ENCODE data around the gene ZFY. TPM values are rescaled to one million over a fixed set of nuclear protein-coding genes. Genes with fewer than 3 reads are reported as not detected.

The ZFY gene
- total RNA-seq (10 to 100 TPM in 3 of 5 donors, under 1 TPM in 1, not detected in 1; 0.06 to 27.4 (median 24.9) TPM), total RNA-seq (0 to 71.7 (median 49.9) reads per million in 29 experiments)
- 32.1 TPM for total RNA-seq (2013)

DNA sequence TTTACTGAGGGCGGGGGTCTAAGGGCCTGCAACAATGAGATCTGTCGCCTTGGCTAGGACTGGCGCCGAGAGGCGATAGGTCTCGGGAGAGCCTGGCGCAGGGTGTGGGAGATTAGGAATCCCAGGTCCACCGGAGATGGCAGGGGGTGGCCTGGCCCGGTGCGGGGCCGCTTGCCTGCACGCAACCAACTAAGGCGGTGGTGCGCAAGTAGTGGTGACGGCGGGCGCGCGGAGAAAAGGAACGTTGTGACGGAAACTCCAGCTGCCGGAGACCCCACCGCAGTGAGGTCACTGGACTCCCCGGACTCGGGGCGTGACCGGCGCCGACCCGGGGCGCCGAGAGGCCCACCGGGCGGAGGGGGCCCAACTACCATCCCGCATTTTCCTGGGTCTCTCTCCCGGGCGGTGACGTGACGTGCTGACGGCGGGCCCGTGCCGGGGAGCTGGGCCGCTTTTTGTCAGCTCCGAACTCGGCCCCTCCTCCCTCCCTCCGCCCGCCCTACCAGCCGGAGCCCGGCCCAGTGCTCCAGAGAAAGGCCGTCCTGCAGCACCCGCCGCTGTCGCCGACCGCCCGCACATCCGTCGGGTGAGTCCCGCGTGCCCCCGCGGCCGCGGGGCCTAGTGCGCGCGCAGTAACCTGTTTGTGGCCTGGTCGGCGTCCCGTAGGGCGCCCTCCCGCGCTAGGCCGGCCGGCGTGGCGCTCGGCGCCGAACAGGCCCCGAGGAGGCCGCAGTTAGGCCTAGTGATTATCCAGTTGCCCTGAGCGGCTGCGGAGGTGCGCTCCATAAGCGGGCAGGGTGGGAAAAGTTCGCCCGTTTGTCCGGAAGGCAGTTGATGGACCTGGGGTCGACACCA, at the start of gene ZFY:
Gene ZFY (plus strand): TSS at position 521 of the 855 bp plus-strand sequence. CDS start 18,556 bp downstream, outside the sequence.
- Mint-ChIP-seq H3K9me3 (no peaks in the 10 kb centered on the region), H3K4me3 (peak within 1 kb of the TSS in 1 of 3 donors; percentile 88), H3K27ac (peak within 1 kb of the TSS in 1 of 2 donors; percentile 97), H3K27me3 (no peaks in the 10 kb centered on the region), H3K4me1 (peaks cover 0 to 41% (median 0%) of the 10 kb centered on the region in 3 donors), H3K36me3 (peaks cover 17% of the 10 kb centered on the region)
- ChIA-PET CTCF (no interaction called here), POLR2A (no interaction called here)
- H3K4me1 ChIP-seq (ENCODE audit: control insufficient read depth in 1 of 2, extremely low read depth in 1 of 2, insufficient read depth in 2 of 2, low read length in 2 of 2), result peaks cover 0 to 12% of the 10 kb centered on the region in 2 experiments
- peak in 2 of 4 experiments; percentile 58 to 64 for ATAC-seq (replicated peaks in 1 of 4)
- H3K27ac ChIP-seq (ENCODE audit: low read length), result peak within 1 kb of the TSS; percentile 100
- WGBS (ENCODE audit: insufficient coverage), result under 1% methylated on average over 55 of the region's 91 CpGs
- DNase-seq, result peak in 20 of 35 experiments; percentile 50 to 79 (median 61)
- H3K9me3 ChIP-seq, result no peaks in the 10 kb centered on the region
- H3K27me3 ChIP-seq (replicated peaks in 1 of 2; ENCODE audit: control insufficient read depth in 2 of 2, extremely low read depth in 1 of 2, insufficient read depth in 2 of 2, low read length in 1 of 2), result no peaks in the 10 kb centered on the region
- peak within 1 kb of the TSS in 1 of 2 donors; percentile 84 for H3K4me3 ChIP-seq (ENCODE audit: control insufficient read depth in 1 of 2, extremely low read depth in 1 of 2, low read length in 1 of 2)
- H3K36me3 ChIP-seq (ENCODE audit: control insufficient read depth in 2 of 2, extremely low read depth in 1 of 2, insufficient read depth in 1 of 2, low read length in 1 of 2), result no peaks in the 10 kb centered on the region

DNA sequence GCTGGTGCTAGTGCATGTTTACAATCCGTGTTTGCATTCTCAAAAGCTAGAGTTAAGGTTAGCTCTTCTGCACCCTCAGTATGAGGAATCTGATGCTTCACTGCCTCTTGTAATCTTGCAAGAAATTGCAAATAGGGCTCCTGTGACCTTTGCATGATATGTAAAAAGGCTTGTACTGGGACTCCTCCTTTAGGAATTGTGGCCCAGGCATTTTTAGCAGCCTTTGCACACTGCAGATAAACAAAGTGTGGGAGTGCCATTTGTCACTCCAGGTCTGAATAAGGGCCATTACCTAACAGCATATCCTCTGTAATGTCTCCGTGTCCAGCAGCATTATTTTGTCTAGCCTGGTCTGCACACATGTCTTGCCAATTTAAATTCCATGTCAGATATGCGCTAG, 49.3 kb upstream of the ZFY start:
- ChIA-PET POLR2A (no interaction called here), CTCF (no interaction called here)
- Mint-ChIP-seq H3K9me3 (peaks cover 0 to 4% (median 0%) of the 10 kb centered on the region in 3 donors), H3K27me3 (no peaks in the 10 kb centered on the region), H3K36me3 (no peaks in the 10 kb centered on the region), H3K27ac (no peak overlapping the region), H3K4me3 (no peak overlapping the region), H3K4me1 (peaks cover 0 to 18% (median 0%) of the 10 kb centered on the region in 3 donors)
- no peaks in the 10 kb centered on the region for H3K36me3 ChIP-seq (ENCODE audit: control insufficient read depth in 2 of 2, extremely low read depth in 1 of 2, insufficient read depth in 1 of 2, low read length in 1 of 2)
- no peak overlapping the region for H3K27ac ChIP-seq (ENCODE audit: low read length)
- DNase-seq (no peak), ATAC-seq (replicated peaks in 1 of 4) (no peak)
- H3K4me3 ChIP-seq (ENCODE audit: control insufficient read depth in 1 of 2, extremely low read depth in 1 of 2, low read length in 1 of 2), result no peak overlapping the region
- H3K4me1 ChIP-seq (ENCODE audit: control insufficient read depth in 1 of 2, extremely low read depth in 1 of 2, insufficient read depth in 2 of 2, low read length in 2 of 2), result peaks cover 0 to 11% of the 10 kb centered on the region in 2 experiments
- no peaks in the 10 kb centered on the region for H3K27me3 ChIP-seq (replicated peaks in 1 of 2; ENCODE audit: control insufficient read depth in 2 of 2, extremely low read depth in 1 of 2, insufficient read depth in 2 of 2, low read length in 1 of 2)
- no peaks in the 10 kb centered on the region for H3K9me3 ChIP-seq
- WGBS (ENCODE audit: insufficient coverage), result no CpG with 5 or more reads among the region's 3 CpGs

DNA sequence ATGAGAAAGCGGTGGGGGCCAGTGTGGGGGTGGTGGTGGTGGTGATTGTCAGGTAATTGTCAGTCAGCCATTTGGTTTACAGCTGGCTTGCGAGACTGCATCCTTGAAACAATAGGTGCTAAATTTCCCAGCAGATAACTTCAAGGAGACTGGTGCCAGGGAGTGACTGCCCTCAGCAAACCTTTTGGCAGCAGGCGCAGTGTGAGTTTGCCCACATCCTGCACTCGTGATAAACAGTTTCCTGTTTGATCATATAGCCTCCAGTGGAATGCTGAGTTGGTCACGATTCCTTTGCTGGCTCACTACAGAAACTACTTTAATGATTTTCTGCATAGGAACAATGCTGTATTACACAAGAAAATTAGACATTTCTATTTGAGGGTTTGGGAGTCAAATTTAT, 47.8 kb upstream of the ZFY start:
- ChIA-PET CTCF (no interaction called here), POLR2A (interaction anchor here in 1 of 2 donors (0.6 to 0.7 kb wide), 2 partner anchors 26 to 68 kb away, joined by 3 to 7 read pairs; no protein-coding TSS in a partner anchor)
- H3K36me3 ChIP-seq (ENCODE audit: control insufficient read depth in 2 of 2, extremely low read depth in 1 of 2, insufficient read depth in 1 of 2, low read length in 1 of 2), result no peaks in the 10 kb centered on the region
- whole genome bisulfite sequencing (ENCODE audit: insufficient coverage), result no CpG with 5 or more reads among the region's 5 CpGs
- peak overlapping the region; percentile 44 for H3K27ac ChIP-seq (ENCODE audit: low read length)
- Mint-ChIP-seq H3K27ac (peak overlapping the region in 1 of 2 donors; percentile 66), H3K9me3 (no peaks in the 10 kb centered on the region), H3K27me3 (no peaks in the 10 kb centered on the region), H3K4me1 (peaks cover 0 to 18% (median 0%) of the 10 kb centered on the region in 3 donors), H3K36me3 (no peaks in the 10 kb centered on the region), H3K4me3 (no peak overlapping the region)
- ATAC-seq (replicated peaks in 1 of 4) (peak in 1 of 4 experiments; percentile 41), DNase-seq (peak in 13 of 35 experiments; percentile 0 to 47 (median 5))
- peaks cover 0 to 11% of the 10 kb centered on the region in 2 experiments for H3K4me1 ChIP-seq (ENCODE audit: control insufficient read depth in 1 of 2, extremely low read depth in 1 of 2, insufficient read depth in 2 of 2, low read length in 2 of 2)
- H3K9me3 ChIP-seq, result no peaks in the 10 kb centered on the region
- no peaks in the 10 kb centered on the region for H3K27me3 ChIP-seq (replicated peaks in 1 of 2; ENCODE audit: control insufficient read depth in 2 of 2, extremely low read depth in 1 of 2, insufficient read depth in 2 of 2, low read length in 1 of 2)
- H3K4me3 ChIP-seq (ENCODE audit: control insufficient read depth in 1 of 2, extremely low read depth in 1 of 2, low read length in 1 of 2), result no peak overlapping the region

DNA sequence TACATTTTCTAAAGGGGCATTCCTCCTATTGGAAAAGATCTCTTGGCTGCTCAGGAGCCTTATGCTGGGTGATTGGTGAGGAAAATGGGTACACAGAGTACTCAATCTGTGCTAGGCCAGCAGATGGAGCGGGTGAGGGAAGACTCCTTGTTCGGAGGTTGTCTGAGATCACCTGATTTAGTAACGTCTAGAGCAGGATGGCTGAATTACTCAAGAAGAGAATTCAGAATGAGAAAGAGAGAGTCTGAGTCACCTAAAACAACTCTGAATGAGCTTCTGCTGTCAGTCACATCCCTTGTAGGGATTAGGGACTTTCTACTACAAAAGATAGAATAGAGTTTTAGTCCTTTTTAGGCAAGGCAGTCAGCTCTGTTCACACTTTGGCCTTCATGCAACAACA, 47.2 kb upstream of the ZFY start:
- Mint-ChIP-seq H3K36me3 (no peaks in the 10 kb centered on the region), H3K27ac (peak overlapping the region in 1 of 2 donors; percentile 66), H3K27me3 (no peaks in the 10 kb centered on the region), H3K9me3 (no peaks in the 10 kb centered on the region), H3K4me3 (peak overlapping the region in 1 of 3 donors; percentile 17), H3K4me1 (peaks cover 0 to 18% (median 0%) of the 10 kb centered on the region in 3 donors)
- CTCF ChIA-PET, result no interaction called here
- peak in 1 of 35 experiments; percentile 11 for DNase-seq
- Histone ChIP-seq H3K4me1 (ENCODE audit: control insufficient read depth in 1 of 2, extremely low read depth in 1 of 2, insufficient read depth in 2 of 2, low read length in 2 of 2) (peaks cover 0 to 11% of the 10 kb centered on the region in 2 experiments), H3K36me3 (ENCODE audit: control insufficient read depth in 2 of 2, extremely low read depth in 1 of 2, insufficient read depth in 1 of 2, low read length in 1 of 2) (no peaks in the 10 kb centered on the region), H3K27ac (ENCODE audit: low read length) (peak overlapping the region; percentile 44), H3K4me3 (ENCODE audit: control insufficient read depth in 1 of 2, extremely low read depth in 1 of 2, low read length in 1 of 2) (no peak overlapping the region), H3K9me3 (no peaks in the 10 kb centered on the region), H3K27me3 (replicated peaks in 1 of 2; ENCODE audit: control insufficient read depth in 2 of 2, extremely low read depth in 1 of 2, insufficient read depth in 2 of 2, low read length in 1 of 2) (no peaks in the 10 kb centered on the region)
- WGBS (ENCODE audit: insufficient coverage), result 0% methylated on average over 1 of the region's 3 CpGs
- POLR2A ChIA-PET, result interaction anchor here in 1 of 2 donors (0.7 kb wide), 1 partner anchor 69 kb away, joined by 3 read pairs; no protein-coding TSS in a partner anchor
- ATAC-seq (replicated peaks in 1 of 4), result no peak

DNA sequence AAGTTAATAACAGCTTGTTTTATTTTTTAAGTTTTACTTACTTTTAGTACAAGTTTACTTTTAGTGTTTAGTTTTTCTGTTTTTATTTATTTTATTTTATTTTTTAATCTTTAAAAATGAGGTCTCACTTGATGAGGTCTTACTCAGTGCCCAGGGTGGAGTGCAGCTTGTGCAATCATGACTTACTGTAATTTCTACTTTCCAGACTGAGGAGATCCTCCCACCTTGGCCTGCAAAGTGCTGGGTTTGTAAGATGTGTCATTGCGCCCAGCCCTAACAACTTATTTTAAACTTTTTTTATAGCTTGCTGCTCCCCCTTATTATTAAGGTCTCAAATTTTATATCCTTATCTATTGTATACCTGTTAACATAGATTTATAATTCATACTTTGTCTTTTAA, 41.7 kb upstream of the ZFY start:
- Histone ChIP-seq H3K9me3 (no peaks in the 10 kb centered on the region), H3K27me3 (replicated peaks in 1 of 2; ENCODE audit: control insufficient read depth in 2 of 2, extremely low read depth in 1 of 2, insufficient read depth in 2 of 2, low read length in 1 of 2) (no peaks in the 10 kb centered on the region), H3K4me1 (ENCODE audit: control insufficient read depth in 1 of 2, extremely low read depth in 1 of 2, insufficient read depth in 2 of 2, low read length in 2 of 2) (no peaks in the 10 kb centered on the region), H3K27ac (ENCODE audit: low read length) (no peak overlapping the region), H3K4me3 (ENCODE audit: control insufficient read depth in 1 of 2, extremely low read depth in 1 of 2, low read length in 1 of 2) (no peak overlapping the region), H3K36me3 (ENCODE audit: control insufficient read depth in 2 of 2, extremely low read depth in 1 of 2, insufficient read depth in 1 of 2, low read length in 1 of 2) (no peaks in the 10 kb centered on the region)
- CTCF ChIA-PET, result no interaction called here
- POLR2A ChIA-PET, result no interaction called here
- WGBS (ENCODE audit: insufficient coverage), result no CpG with 5 or more reads among the region's 1 CpG
- Mint-ChIP-seq H3K9me3 (no peaks in the 10 kb centered on the region), H3K36me3 (no peaks in the 10 kb centered on the region), H3K27ac (no peak overlapping the region), H3K27me3 (no peaks in the 10 kb centered on the region), H3K4me1 (peaks cover 0 to under 1% (median 0%) of the 10 kb centered on the region in 3 donors), H3K4me3 (no peak overlapping the region)
- no peak for ATAC-seq (replicated peaks in 1 of 4)
- no peak for DNase-seq

DNA sequence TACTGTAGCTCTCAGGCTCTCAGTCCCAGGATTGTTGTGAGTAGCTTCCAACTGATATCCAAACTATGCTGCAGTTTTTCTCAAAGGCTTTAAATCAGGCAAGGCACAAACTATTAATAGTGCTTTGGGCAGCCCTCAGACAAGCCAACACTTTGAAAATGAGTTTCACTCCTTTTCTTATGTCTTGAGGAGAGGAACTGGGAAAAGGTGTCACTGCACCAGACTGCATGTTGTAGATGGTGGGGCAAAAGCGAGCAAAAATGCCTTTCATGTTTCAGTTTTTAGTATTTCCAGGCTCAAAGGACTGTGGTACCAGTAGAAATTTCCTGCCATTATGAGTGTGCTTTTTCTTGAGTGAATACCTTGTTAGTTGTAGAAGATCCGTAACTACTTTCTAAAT, 39.1 kb upstream of the ZFY start:
- Histone ChIP-seq H3K36me3 (ENCODE audit: control insufficient read depth in 2 of 2, extremely low read depth in 1 of 2, insufficient read depth in 1 of 2, low read length in 1 of 2) (no peaks in the 10 kb centered on the region), H3K9me3 (no peaks in the 10 kb centered on the region), H3K27ac (ENCODE audit: low read length) (no peak overlapping the region), H3K4me1 (ENCODE audit: control insufficient read depth in 1 of 2, extremely low read depth in 1 of 2, insufficient read depth in 2 of 2, low read length in 2 of 2) (no peaks in the 10 kb centered on the region), H3K4me3 (ENCODE audit: control insufficient read depth in 1 of 2, extremely low read depth in 1 of 2, low read length in 1 of 2) (no peak overlapping the region), H3K27me3 (replicated peaks in 1 of 2; ENCODE audit: control insufficient read depth in 2 of 2, extremely low read depth in 1 of 2, insufficient read depth in 2 of 2, low read length in 1 of 2) (peaks cover 0 to 3% of the 10 kb centered on the region in 2 experiments)
- no peaks in the 10 kb centered on the region for H3K27me3 Mint-ChIP-seq
- POLR2A ChIA-PET, result no interaction called here
- H3K4me3 Mint-ChIP-seq, result no peak overlapping the region
- DNase-seq (no peak), ATAC-seq (replicated peaks in 1 of 4) (no peak)
- no peak overlapping the region for H3K27ac Mint-ChIP-seq
- H3K36me3 Mint-ChIP-seq, result peaks cover 3% of the 10 kb centered on the region
- no peaks in the 10 kb centered on the region for H3K4me1 Mint-ChIP-seq
- no peaks in the 10 kb centered on the region for H3K9me3 Mint-ChIP-seq
- no CpG with 5 or more reads among the region's 2 CpGs for WGBS (ENCODE audit: insufficient coverage)
- CTCF ChIA-PET, result no interaction called here

All from T-cell (primary cell).